Activated T-helper 2 cell treated with anti-CD3 and anti-CD28 coated beads, Interferon-gamma antibody, Interleukin-2, Interleukin-4, amounts not matched to agents 10 μg/mL and 5 μg/mL and 100 μg/mL, durations not matched to agents 14 hours and 24 hours and 36 hours (primary cell): ENCODE results near the gene GPR62. TPM values are rescaled to one million over a fixed set of nuclear protein-coding genes. Genes with fewer than 3 reads are reported as not detected.
A peak's percentile ranks its signal among the peaks of the same experiment; 100 is the strongest.

Experiments used
- DNase-seq: peaks from one replicate; pipeline ENCODE4 v3.0.0; 2021; ENCODE audit warnings: low spot score
- H3K27ac Mint-ChIP-seq: one replicate; pipeline ENCODE4 v1.8.0; 2021; ENCODE audit warnings: mixed read lengths
- H3K27me3 Mint-ChIP-seq: one replicate; pipeline ENCODE4 v1.8.0; 2021; ENCODE audit warnings: low read depth, mixed read lengths
- H3K36me3 Mint-ChIP-seq: one replicate; pipeline ENCODE4 v1.8.0; 2021; ENCODE audit warnings: low read depth, mixed read lengths
- H3K4me1 Mint-ChIP-seq: one replicate; pipeline ENCODE4 v1.8.0; 2021; ENCODE audit warnings: low read depth, mixed read lengths
- H3K4me3 Mint-ChIP-seq: one replicate; pipeline ENCODE4 v1.8.0; 2021; ENCODE audit warnings: low read depth, mild to moderate bottlenecking, moderate library complexity, mixed read lengths
- H3K9me3 Mint-ChIP-seq: one replicate; pipeline ENCODE4 v1.8.0; 2021; ENCODE audit warnings: mixed read lengths
- intact Hi-C: fragments of 100-400 bp; cut with micrococcal nuclease; formaldehyde crosslinking; loops from one replicate; pipeline ENCODE4 v1.15.1; 2023
- total RNA-seq: library from RNA; stranded (reverse); gene quantifications from 2 replicates; pipeline ENCODE4 v1.2.3, GENCODE V29; 2022

Gene GPR62
- total RNA-seq, 1 donor from 2014 or later: not detected

DNA sequence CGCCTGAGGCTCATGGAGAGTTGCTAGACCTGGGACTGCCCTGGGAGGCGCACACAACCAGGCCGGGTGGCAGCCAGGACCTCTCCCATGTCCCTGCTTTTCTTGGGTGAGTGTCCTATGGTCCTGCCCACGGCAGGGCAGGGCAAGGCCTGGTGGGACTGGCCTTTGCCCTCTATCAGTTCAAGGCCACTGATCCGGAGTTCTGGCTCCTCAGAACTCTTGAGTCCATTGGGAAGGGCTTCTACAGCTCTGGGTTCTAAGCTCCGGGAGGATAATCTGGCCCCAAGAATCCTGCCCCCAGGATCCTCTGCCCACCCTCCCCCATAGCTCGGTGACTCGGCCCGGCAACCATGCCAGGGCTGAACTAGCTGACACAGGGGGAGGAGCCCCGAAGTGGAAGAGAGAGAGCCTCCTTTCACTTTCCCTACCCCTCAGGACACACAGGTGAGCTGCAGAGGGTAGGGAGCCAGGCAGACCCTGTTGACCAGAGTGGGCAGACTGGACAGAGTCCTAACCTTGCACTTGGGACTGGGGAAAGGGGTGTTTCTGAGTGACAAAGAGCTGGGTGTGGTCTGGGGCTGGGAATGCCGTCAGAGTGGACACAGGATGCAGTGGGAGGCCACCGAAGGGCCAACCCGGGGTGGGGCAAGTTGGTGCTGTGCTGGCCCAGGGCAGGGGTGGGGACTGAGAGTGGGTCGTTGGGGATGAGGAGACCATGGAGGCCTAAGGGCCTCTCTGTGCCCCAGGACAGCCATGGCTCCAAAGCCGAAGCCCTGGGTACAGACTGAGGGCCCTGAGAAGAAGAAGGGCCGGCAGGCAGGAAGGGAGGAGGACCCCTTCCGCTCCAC, 12.4 kb upstream of the GPR62 start:
- Mint-ChIP-seq H3K27me3 (no peaks in the 10 kb centered on the region), H3K9me3 (no peaks in the 10 kb centered on the region), H3K4me1 (peaks cover 22% of the 10 kb centered on the region), H3K36me3 (peaks cover 28% of the 10 kb centered on the region), H3K4me3 (peak overlapping the region; percentile 76), H3K27ac (peak overlapping the region; percentile 86)
- intact Hi-C loops: loop anchor here (1.0 to 5.0 kb wide), 6 partner anchors 31 to 1376 kb away; partner anchors contain the start of genes ABHD14B, ACY1, C3orf18 and HEMK1
- peak; percentile 59 for DNase-seq

DNA sequence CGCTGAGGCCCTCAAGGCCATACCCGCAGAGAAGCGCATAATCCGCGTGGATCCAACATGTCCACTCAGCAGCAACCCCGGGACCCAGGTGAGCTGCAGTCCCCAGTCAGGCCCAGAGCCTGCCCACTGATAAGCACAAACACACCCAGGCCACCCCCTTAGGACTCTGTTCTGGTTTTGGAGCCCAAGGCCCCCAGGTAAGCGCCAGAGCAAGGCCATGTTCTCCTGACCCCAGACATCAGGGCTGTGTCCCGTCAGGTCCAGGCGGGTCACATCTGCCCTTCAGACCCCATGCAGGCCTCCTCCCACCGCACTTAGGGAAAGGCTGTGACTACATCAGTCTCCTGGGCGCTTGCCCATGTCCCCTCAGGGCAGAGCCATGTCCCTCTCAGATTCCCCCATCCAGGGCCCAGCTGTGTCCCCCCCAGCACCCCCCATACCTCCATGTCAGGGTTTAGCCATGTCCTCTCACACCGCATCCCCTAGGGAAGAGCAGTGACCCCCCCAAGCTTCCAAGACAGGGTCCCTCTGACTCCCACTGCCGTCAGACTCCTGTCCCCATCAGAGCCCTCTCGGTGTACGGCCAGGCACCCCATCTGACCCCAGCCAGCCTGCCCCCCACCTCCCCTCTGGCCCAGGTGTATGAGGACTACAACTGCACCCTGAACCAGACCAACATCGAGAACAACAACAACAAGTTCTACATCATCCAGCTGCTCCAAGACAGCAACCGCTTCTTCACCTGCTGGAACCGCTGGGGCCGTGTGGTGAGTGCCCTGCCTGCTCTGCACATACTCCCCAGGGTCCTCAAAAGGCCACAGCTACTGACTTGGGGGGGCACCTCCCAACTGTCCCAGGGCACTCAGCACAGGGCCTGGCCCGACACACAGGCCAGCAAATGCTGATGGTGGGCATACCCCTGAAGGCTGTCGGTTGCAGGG, 11.5 kb upstream of the GPR62 start:
- no peak overlapping the region for H3K4me3 Mint-ChIP-seq
- intact Hi-C loops: loop anchor here (2.0 to 5.0 kb wide), 3 partner anchors 51 to 1376 kb away; partner anchors contain the start of genes C3orf18, HEMK1, POC1A and RPL29
- H3K9me3 Mint-ChIP-seq: no peaks in the 10 kb centered on the region
- no peak for DNase-seq
- H3K27me3 Mint-ChIP-seq: no peaks in the 10 kb centered on the region
- H3K27ac Mint-ChIP-seq: peak overlapping the region; percentile 67
- H3K4me1 Mint-ChIP-seq: peaks cover 19% of the 10 kb centered on the region
- peaks cover 20% of the 10 kb centered on the region for H3K36me3 Mint-ChIP-seq

DNA sequence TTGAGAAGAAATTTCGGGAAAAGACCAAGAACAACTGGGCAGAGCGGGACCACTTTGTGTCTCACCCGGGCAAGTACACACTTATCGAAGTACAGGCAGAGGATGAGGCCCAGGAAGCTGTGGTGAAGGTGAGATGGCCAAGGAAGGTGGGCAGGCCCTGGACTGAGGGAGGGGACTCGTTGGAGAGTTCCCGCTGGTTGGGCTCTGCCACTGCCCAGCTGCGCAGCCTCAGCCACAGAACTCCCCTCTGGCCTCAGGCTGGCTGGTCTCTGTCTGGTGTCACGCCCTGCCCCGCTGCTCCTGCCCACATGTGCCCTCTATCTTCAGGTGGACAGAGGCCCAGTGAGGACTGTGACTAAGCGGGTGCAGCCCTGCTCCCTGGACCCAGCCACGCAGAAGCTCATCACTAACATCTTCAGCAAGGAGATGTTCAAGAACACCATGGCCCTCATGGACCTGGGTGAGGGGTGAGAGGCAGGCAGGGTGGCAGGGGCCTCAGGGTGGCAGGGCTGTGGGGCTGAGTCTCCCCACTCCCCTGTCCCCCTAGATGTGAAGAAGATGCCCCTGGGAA, 10.6 kb upstream of the GPR62 start:
- DNase-seq: no peak
- Mint-ChIP-seq H3K36me3 (peaks cover 15% of the 10 kb centered on the region), H3K27me3 (no peaks in the 10 kb centered on the region), H3K27ac (no peak overlapping the region), H3K9me3 (no peaks in the 10 kb centered on the region), H3K4me3 (no peak overlapping the region), H3K4me1 (peaks cover 14% of the 10 kb centered on the region)
- intact Hi-C loops: loop anchor here (5.0 kb wide), 2 partner anchors 208 to 1377 kb away; partner anchors contain the start of genes C3orf18, HEMK1 and POC1A

DNA sequence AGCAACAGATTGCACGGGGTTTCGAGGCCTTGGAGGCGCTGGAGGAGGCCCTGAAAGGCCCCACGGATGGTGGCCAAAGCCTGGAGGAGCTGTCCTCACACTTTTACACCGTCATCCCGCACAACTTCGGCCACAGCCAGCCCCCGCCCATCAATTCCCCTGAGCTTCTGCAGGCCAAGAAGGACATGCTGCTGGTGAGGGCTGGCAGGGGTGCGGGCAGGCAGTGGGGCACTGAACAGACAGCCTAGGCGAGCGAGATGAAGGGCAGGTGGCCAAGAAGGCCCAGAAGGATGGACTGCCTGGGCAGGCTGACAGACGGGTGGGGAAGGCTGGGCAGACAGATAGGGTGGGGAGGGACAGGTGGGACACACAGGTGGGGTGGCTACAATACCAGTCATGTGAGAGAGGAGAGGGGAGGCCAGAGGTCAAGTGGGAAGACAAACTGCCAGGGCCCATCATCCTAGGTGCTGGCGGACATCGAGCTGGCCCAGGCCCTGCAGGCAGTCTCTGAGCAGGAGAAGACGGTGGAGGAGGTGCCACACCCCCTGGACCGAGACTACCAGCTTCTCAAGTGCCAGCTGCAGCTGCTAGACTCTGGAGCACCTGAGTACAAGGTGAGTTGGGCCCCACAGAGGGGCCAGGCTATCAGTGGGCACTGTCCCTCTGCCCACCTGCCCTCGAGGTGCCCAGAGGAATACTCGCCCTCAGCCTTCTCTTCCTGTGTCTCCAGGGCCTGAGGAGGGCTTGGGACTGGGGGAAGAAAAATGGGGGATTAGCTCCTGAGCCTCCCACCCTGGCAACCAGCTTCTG, 9.9 kb upstream of the GPR62 start:
- no peak overlapping the region for H3K4me3 Mint-ChIP-seq
- intact Hi-C loops: no loop called here
- DNase-seq: no peak
- H3K27me3 Mint-ChIP-seq: no peaks in the 10 kb centered on the region
- H3K27ac Mint-ChIP-seq: no peak overlapping the region
- H3K4me1 Mint-ChIP-seq: peaks cover 14% of the 10 kb centered on the region
- H3K9me3 Mint-ChIP-seq: no peaks in the 10 kb centered on the region
- H3K36me3 Mint-ChIP-seq: peaks cover 10% of the 10 kb centered on the region

DNA sequence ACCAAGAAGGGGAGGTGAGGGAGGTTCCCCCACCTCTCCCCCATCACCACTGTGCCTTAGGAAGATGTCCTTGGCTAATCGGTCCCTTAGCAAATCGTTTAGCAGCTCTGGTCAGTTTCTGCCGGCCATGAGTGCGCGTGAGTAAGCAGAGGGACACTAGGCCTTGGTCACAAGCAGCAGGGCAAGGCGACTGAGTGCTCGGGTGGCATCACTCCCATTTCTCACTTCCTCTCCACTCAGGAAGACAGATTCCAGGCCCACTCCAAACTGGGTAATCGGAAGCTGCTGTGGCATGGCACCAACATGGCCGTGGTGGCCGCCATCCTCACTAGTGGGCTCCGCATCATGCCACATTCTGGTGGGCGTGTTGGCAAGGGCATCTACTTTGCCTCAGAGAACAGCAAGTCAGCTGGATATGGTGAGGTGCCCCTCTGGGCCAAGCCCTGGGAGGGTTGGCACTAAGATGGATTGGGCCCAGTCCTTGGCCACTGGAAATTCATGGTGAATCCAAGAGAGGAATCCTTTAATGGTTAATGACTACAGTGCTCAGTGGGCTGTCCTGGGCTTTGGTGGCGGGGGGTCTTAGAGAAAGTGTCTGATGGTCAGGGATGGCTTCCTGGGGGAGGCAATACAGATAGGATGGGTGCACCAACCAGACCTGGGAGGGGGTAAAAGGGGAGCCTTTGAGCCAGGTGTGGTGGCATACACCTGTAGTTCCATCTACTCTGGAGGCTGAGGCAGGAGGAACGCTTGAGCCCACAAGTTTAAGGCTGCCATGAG, 9.1 kb upstream of the GPR62 start:
- peaks cover 1% of the 10 kb centered on the region for H3K36me3 Mint-ChIP-seq
- intact Hi-C loops: no loop called here
- no peaks in the 10 kb centered on the region for H3K27me3 Mint-ChIP-seq
- H3K4me3 Mint-ChIP-seq: no peak overlapping the region
- H3K9me3 Mint-ChIP-seq: no peaks in the 10 kb centered on the region
- no peak overlapping the region for H3K27ac Mint-ChIP-seq
- H3K4me1 Mint-ChIP-seq: peaks cover 6% of the 10 kb centered on the region
- no peak for DNase-seq

DNA sequence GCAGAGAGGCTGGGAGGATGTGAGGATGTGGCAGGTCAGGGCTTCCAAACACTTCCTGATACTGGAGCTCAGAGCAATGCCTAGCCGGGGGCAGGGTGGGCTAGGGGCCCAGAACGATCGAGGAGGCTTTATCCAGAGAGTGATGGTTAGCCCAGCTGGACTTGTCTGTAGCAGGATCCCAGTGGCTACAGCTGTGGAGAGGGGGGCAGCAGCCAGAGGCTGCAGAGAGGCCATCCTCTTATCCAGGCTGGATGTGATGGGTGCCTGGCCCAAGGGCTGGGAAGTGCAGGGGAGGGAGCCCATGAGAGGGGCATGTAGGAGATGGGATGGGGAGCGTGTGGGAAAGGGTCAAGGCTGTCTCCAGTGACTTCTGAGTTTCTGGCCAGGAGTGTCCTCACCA, 8.4 kb upstream of the GPR62 start:
- Mint-ChIP-seq H3K9me3 (no peaks in the 10 kb centered on the region), H3K27me3 (no peaks in the 10 kb centered on the region), H3K4me1 (peaks cover 5% of the 10 kb centered on the region), H3K27ac (no peak overlapping the region), H3K4me3 (no peak overlapping the region), H3K36me3 (no peaks in the 10 kb centered on the region)
- DNase-seq: no peak
- intact Hi-C loops: no loop called here

DNA sequence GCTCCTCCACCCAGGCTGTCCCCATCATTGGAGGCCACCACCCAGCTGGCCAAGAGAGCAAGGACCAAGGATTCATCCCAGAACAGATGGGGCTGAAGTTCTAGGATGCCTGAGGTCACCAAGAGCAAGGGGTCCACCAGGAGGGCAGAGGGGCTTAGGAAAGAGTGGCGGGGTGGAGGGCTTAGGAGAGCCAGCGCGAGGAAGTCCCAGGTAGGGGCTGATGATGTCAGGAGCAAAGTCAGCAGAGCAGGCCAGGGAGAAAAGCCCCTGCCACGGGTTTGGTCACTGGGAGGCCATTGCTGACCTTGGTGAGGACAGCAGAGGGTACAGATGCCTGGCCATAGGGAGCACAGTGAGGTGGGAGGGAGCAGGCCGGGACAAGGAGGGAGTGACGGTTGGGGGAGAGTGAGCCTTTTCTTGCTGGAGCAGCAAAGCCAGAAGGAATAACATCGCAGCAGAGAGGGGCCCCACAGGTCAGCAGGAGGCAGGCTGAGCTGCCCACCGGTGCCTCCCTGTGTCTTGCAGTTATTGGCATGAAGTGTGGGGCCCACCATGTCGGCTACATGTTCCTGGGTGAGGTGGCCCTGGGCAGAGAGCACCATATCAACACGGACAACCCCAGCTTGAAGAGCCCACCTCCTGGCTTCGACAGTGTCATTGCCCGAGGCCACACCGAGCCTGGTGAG, 7.8 kb upstream of the GPR62 start:
- Mint-ChIP-seq H3K9me3 (no peaks in the 10 kb centered on the region), H3K36me3 (no peaks in the 10 kb centered on the region), H3K27ac (no peak overlapping the region), H3K4me3 (no peak overlapping the region), H3K4me1 (peaks cover 5% of the 10 kb centered on the region), H3K27me3 (peaks cover 3% of the 10 kb centered on the region)
- intact Hi-C loops: no loop called here
- DNase-seq: no peak

DNA sequence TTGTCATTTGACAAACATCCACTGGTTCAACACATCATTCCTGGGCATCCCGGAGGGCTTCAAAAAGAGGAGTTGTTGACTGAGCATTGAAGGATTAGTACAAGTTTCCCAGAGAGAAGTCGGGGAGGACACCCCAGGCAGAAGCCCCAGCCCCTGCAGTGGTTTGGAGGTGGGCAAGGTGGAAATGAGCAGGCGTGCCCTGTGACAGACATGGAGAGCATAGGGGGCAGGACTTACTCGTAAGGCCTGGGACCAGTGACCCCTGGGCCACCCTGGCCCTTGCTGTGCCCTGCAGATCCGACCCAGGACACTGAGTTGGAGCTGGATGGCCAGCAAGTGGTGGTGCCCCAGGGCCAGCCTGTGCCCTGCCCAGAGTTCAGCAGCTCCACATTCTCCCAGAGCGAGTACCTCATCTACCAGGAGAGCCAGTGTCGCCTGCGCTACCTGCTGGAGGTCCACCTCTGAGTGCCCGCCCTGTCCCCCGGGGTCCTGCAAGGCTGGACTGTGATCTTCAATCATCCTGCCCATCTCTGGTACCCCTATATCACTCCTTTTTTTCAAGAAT, 7.1 kb upstream of the GPR62 start:
- H3K9me3 Mint-ChIP-seq: no peaks in the 10 kb centered on the region
- H3K27ac Mint-ChIP-seq: no peak overlapping the region
- H3K27me3 Mint-ChIP-seq: peaks cover 4% of the 10 kb centered on the region
- H3K4me1 Mint-ChIP-seq: peaks cover under 1% of the 10 kb centered on the region
- no peak for DNase-seq
- intact Hi-C loops: no loop called here
- H3K4me3 Mint-ChIP-seq: no peak overlapping the region
- H3K36me3 Mint-ChIP-seq: no peaks in the 10 kb centered on the region

DNA sequence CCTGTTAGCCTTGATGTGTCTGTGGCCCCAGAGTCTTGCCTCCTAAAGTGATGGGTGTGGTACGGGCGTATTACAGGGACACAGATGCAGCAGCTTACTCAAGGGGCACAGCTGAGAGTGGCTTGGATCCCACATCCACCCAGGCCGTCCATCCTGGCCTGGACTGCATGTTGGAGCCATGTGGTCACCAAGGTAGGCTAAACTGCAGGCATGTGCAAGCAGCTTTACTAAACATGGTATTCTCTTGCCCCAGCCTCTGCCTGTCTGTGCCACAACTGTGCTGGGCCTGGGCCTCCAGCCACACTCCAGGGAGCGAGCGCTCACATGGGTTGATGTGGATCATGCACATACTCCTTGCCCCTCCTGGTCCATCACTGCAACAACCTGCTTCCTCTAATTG, 6.1 kb upstream of the GPR62 start:
- Mint-ChIP-seq H3K27me3 (peaks cover 15% of the 10 kb centered on the region), H3K4me3 (no peak overlapping the region), H3K4me1 (no peaks in the 10 kb centered on the region), H3K9me3 (no peaks in the 10 kb centered on the region), H3K36me3 (no peaks in the 10 kb centered on the region), H3K27ac (no peak overlapping the region)
- DNase-seq: no peak
- intact Hi-C loops: no loop called here

DNA sequence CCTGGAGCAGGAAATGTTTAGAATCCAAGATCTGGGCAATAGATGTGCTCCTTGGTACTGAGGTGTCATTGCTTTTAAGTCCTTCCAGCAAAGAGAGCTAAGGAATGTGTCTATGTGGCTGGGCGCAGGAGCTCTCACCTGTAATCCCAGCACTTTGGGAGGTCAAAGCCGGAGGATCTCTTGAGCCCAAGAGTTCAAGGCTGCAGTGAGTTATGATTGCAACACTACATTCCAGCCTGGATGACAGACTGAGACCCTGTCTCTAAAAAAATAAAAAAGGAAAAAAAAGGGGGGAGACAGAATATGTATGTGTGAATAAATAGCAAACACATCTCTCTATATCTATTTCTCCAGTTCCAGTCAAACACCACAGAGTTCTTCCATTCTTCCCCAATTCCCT, 4.3 kb upstream of the GPR62 start:
- Mint-ChIP-seq H3K9me3 (no peaks in the 10 kb centered on the region), H3K4me3 (no peak overlapping the region), H3K4me1 (no peaks in the 10 kb centered on the region), H3K36me3 (no peaks in the 10 kb centered on the region), H3K27ac (no peak overlapping the region), H3K27me3 (peaks cover 26% of the 10 kb centered on the region)
- intact Hi-C loops: no loop called here
- DNase-seq: no peak

DNA sequence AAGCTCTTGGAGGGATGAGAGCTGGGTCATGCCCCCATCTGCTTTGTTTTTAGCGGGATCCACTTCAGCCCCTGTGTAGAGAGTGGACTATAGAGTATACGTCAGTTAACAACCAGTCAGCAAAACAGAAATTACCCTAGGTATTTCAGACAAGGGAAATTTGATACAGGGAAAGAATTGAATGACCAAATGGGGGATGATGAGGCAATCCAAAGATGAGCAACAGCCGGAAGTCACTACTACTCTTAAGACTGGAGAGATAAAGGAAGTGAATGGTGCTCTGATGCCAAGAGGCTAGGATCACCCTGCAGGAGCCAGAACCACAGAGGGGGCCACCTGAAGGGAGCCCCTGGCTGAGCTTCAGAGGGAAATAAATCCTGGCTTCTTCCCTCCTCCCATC, 1.7 kb upstream of the GPR62 start:
- no peak overlapping the region for H3K4me3 Mint-ChIP-seq
- no peaks in the 10 kb centered on the region for H3K4me1 Mint-ChIP-seq
- intact Hi-C loops: no loop called here
- no peaks in the 10 kb centered on the region for H3K9me3 Mint-ChIP-seq
- H3K27me3 Mint-ChIP-seq: peaks cover 31% of the 10 kb centered on the region
- DNase-seq: no peak
- H3K27ac Mint-ChIP-seq: no peak overlapping the region
- no peaks in the 10 kb centered on the region for H3K36me3 Mint-ChIP-seq
